Endodermal cell (in vitro differentiated cells): Measurements from ENCODE around the gene AKAP13. TPM values are rescaled to one million over a fixed set of nuclear protein-coding genes. Genes with fewer than 3 reads are reported as not detected.

ENCODE experiments used
- DNase-seq: peaks from one replicate; pipeline ENCODE4 v3.0.0-alpha.2; 2017
- H3K27ac ChIP-seq: 2 replicates; pipeline ENCODE4 v1.5.1; 2013; ENCODE audit warnings: mild to moderate bottlenecking, low read depth, low read length, moderate library complexity
- H3K27me3 ChIP-seq: 2 replicates; pipeline ENCODE4 v1.6.1; 2013; ENCODE audit warnings: mild to moderate bottlenecking, low read length, moderate library complexity; ENCODE audit not compliant: insufficient read depth, control insufficient read depth, poor library complexity, severe bottlenecking
- H3K36me3 ChIP-seq: 2 replicates; pipeline ENCODE4 v1.7.0; 2013; ENCODE audit warnings: mild to moderate bottlenecking, low read length, moderate library complexity; ENCODE audit not compliant: control insufficient read depth, insufficient read depth
- H3K4me1 ChIP-seq: one replicate; pipeline ENCODE4 v1.7.0; 2013; ENCODE audit warnings: low read length; ENCODE audit not compliant: control insufficient read depth, insufficient read depth
- H3K4me3 ChIP-seq: 2 replicates; pipeline ENCODE4 v1.5.1; 2013; ENCODE audit warnings: mild to moderate bottlenecking, low read length, moderate library complexity
- H3K9ac ChIP-seq: 2 replicates; pipeline ENCODE4 v1.6.1; 2013; ENCODE audit warnings: mild to moderate bottlenecking, low read length, moderate library complexity; ENCODE audit not compliant: poor library complexity, severe bottlenecking; ENCODE audit errors: extremely low read depth
- H3K9me3 ChIP-seq: 2 replicates; pipeline ENCODE4 v1.6.1; 2013; ENCODE audit warnings: mild to moderate bottlenecking, low read length, moderate library complexity; ENCODE audit not compliant: control insufficient read depth
- H3K27ac Mint-ChIP-seq: 2 replicates; pipeline ENCODE4 v1.8.0; 2020; ENCODE audit warnings: mixed read lengths
- H3K27me3 Mint-ChIP-seq: 2 replicates; pipeline ENCODE4 v1.8.0; 2021; ENCODE audit warnings: mild to moderate bottlenecking, mixed read lengths; ENCODE audit not compliant: insufficient read depth
- H3K36me3 Mint-ChIP-seq: 2 replicates; pipeline ENCODE4 v1.8.0; 2020; ENCODE audit warnings: low read depth, mixed read lengths
- H3K4me1 Mint-ChIP-seq: 2 replicates; pipeline ENCODE4 v1.8.0; 2020; ENCODE audit warnings: mixed read lengths
- H3K4me3 Mint-ChIP-seq: 2 replicates; pipeline ENCODE4 v1.8.0; 2020; ENCODE audit warnings: mild to moderate bottlenecking, moderate library complexity, mixed read lengths
- H3K9me3 Mint-ChIP-seq: 2 replicates; pipeline ENCODE4 v1.8.0; 2020; ENCODE audit warnings: mild to moderate bottlenecking, mixed read lengths
- WGBS, 2 experiments: methylation state at CpG; one replicate each; pipeline versions ENCODE4 v1.1.5 to v1.1.7; 2013; ENCODE audit warnings: missing lambda C conversion rate in 2 of 2, mixed read lengths in 1 of 2; ENCODE audit not compliant: insufficient coverage in 1 of 2, insufficient read length in 1 of 2; 5-methylcytosine and 5-hydroxymethylcytosine counted together
- total RNA-seq, 2 donors: library from RNA; stranded (reverse); fragmentation: NEBNext Ultra II Directional in 1 of 2; extraction: Animal tissue kit (Norgen Biotek cat#: 25700) in 1 of 2; gene quantifications; 2 replicates in 1 of 2; 3 replicates in 1 of 2; pipeline ENCODE4 v1.2.1, GENCODE V29; 2021
- TF ChIP-seq, protein P1 (sequence below): fragments of 200-600 bp; sonication (generic); conservative IDR thresholded peaks from 2 replicates; pipeline ENCODE4 v1.5.0; 2021; ENCODE audit warnings: antibody characterized with exemption, mild to moderate bottlenecking

AKAP13 gene
- total RNA-seq, 2 donors from 2014 or later, result 115 to 131 TPM

- Mint-ChIP-seq H3K36me3 (peaks cover 38% of the 10 kb centered on the region), H3K9me3 (no peaks in the 10 kb centered on the region), H3K4me1 (no peaks in the 10 kb centered on the region), H3K4me3 (no peak overlapping the region), H3K27ac (no peak overlapping the region), H3K27me3 (no peaks in the 10 kb centered on the region)
- Histone ChIP-seq H3K4me1 (no peaks in the 10 kb centered on the region), H3K9me3 (no peaks in the 10 kb centered on the region), H3K27ac (no peak overlapping the region), H3K27me3 (no peaks in the 10 kb centered on the region), H3K36me3 (peaks cover 88% of the 10 kb centered on the region), H3K9ac (no peak overlapping the region), H3K4me3 (no peak overlapping the region)
- TF ChIP-seq, protein P1, sequence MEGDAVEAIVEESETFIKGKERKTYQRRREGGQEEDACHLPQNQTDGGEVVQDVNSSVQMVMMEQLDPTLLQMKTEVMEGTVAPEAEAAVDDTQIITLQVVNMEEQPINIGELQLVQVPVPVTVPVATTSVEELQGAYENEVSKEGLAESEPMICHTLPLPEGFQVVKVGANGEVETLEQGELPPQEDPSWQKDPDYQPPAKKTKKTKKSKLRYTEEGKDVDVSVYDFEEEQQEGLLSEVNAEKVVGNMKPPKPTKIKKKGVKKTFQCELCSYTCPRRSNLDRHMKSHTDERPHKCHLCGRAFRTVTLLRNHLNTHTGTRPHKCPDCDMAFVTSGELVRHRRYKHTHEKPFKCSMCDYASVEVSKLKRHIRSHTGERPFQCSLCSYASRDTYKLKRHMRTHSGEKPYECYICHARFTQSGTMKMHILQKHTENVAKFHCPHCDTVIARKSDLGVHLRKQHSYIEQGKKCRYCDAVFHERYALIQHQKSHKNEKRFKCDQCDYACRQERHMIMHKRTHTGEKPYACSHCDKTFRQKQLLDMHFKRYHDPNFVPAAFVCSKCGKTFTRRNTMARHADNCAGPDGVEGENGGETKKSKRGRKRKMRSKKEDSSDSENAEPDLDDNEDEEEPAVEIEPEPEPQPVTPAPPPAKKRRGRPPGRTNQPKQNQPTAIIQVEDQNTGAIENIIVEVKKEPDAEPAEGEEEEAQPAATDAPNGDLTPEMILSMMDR, result no peak
- DNase-seq, result no peak
- WGBS, 2 experiments, result 95 to 96% methylated on average over 3 to 4 of the region's 4 CpGs
These were observed 266.2 kb downstream of the AKAP13 start for GRCh38 chr15:85646538-85647091.

- Histone ChIP-seq H3K4me1 (no peaks in the 10 kb centered on the region), H3K27me3 (no peaks in the 10 kb centered on the region), H3K36me3 (peaks cover 89% of the 10 kb centered on the region), H3K9me3 (no peaks in the 10 kb centered on the region), H3K27ac (peak overlapping the region; percentile 51), H3K4me3 (no peak overlapping the region), H3K9ac (no peak overlapping the region)
- H3K27ac Mint-ChIP-seq, result no peak overlapping the region
- no peaks in the 10 kb centered on the region for H3K9me3 Mint-ChIP-seq
- H3K4me1 Mint-ChIP-seq, result no peaks in the 10 kb centered on the region
- peaks cover 35% of the 10 kb centered on the region for H3K36me3 Mint-ChIP-seq
- TF ChIP-seq, protein P1, result no peak
- no peak overlapping the region for H3K4me3 Mint-ChIP-seq
- 89% methylated on average over 1 to 4 of the region's 5 CpGs for WGBS, 2 experiments
- no peaks in the 10 kb centered on the region for H3K27me3 Mint-ChIP-seq
- no peak for DNase-seq
These were observed 269.0 kb downstream of the AKAP13 start for GRCh38 chr15:85649372-85649771.

GRCh38 chr15:85651548-85651947, 271.1 kb downstream of the AKAP13 start:
- WGBS, 2 experiments, result 95 to 100% methylated on average over 5 to 8 of the region's 10 CpGs
- no peaks in the 10 kb centered on the region for H3K4me1 ChIP-seq
- peaks cover 91% of the 10 kb centered on the region for H3K36me3 ChIP-seq
- no peak overlapping the region for H3K4me3 Mint-ChIP-seq
- no peak overlapping the region for H3K27ac ChIP-seq
- H3K9me3 ChIP-seq, result no peaks in the 10 kb centered on the region
- H3K27ac Mint-ChIP-seq, result no peak overlapping the region
- H3K4me3 ChIP-seq, result no peak overlapping the region
- TF ChIP-seq, protein P1, result no peak
- no peak overlapping the region for H3K9ac ChIP-seq
- H3K4me1 Mint-ChIP-seq, result no peaks in the 10 kb centered on the region
- H3K9me3 Mint-ChIP-seq, result no peaks in the 10 kb centered on the region
- peaks cover 35% of the 10 kb centered on the region for H3K36me3 Mint-ChIP-seq
- no peaks in the 10 kb centered on the region for H3K27me3 Mint-ChIP-seq
- no peaks in the 10 kb centered on the region for H3K27me3 ChIP-seq
- no peak for DNase-seq
